ENCODE data around the gene MACROH2A2.
A peak's percentile ranks its signal among the peaks of the same experiment; 100 is the strongest.
"Not testable (repeated sequence)": the region's sequence is repeated elsewhere in the genome, so short reads cannot be mapped to it uniquely, and the experiment has no call there.

The MACROH2A2 gene

GRCh38 chr10:70106958-70107791 is 54.5 kb downstream of the MACROH2A2 start:
- no peak for DNase-seq

GRCh38 chr10:70109064-70109729 is 56.6 kb downstream of the MACROH2A2 start:
- DNase-seq, result no peak

GRCh38 chr10:70111496-70111895 is 58.9 kb downstream of the MACROH2A2 start:
- no peak for DNase-seq

GRCh38 chr10:70112071-70112470 is 59.4 kb downstream of the MACROH2A2 start:
- no peak for DNase-seq

- no peak for DNase-seq
Observed at GRCh38 chr10:70114902-70115301, 62.3 kb downstream of the MACROH2A2 start.

GRCh38 chr10:70115948-70116682 is 63.5 kb downstream of the MACROH2A2 start:
- DNase-seq, result peak; percentile 4

GRCh38 chr10:70117646-70118045 is 65.0 kb downstream of the MACROH2A2 start:
- DNase-seq, result no peak

- DNase-seq, result no peak
Observed at GRCh38 chr10:70118196-70118595, 65.5 kb downstream of the MACROH2A2 start.

GRCh38 chr10:70119197-70119596 is 66.6 kb downstream of the MACROH2A2 start:
- no peak for DNase-seq

- no peak for DNase-seq
Observed at GRCh38 chr10:70119623-70120022, 67.0 kb downstream of the MACROH2A2 start.

- DNase-seq, result no peak
Observed at GRCh38 chr10:70120417-70120816, 67.8 kb downstream of the MACROH2A2 start.

GRCh38 chr10:70121281-70121949 is 68.8 kb downstream of the MACROH2A2 start:
- no peak for DNase-seq

- DNase-seq, result no peak
Observed at GRCh38 chr10:70122742-70123141, 70.1 kb downstream of the MACROH2A2 start.

GRCh38 chr10:70123166-70123565 is 70.5 kb downstream of the MACROH2A2 start:
- DNase-seq, result not testable (repeated sequence)

GRCh38 chr10:70123817-70124216 is 71.2 kb downstream of the MACROH2A2 start:
- no peak for DNase-seq

- no peak for DNase-seq
Observed at GRCh38 chr10:70124415-70124814, 71.8 kb downstream of the MACROH2A2 start.

- no peak for DNase-seq
Observed at GRCh38 chr10:70124918-70125317, 72.3 kb downstream of the MACROH2A2 start.

- DNase-seq, result no peak
Observed at GRCh38 chr10:70125918-70126552, 73.4 kb downstream of the MACROH2A2 start.

- no peak for DNase-seq
Observed at GRCh38 chr10:70126700-70127395, 74.2 kb downstream of the MACROH2A2 start.

- no peak for DNase-seq
Observed at GRCh38 chr10:70130878-70131559, 78.4 kb downstream of the MACROH2A2 start.

- DNase-seq, result no peak
Observed at GRCh38 chr10:70131560-70131937, 78.9 kb downstream of the MACROH2A2 start.
